HepG2 (cell line): ENCODE data around the gene HOXD3. TPM values are rescaled to one million over a fixed set of nuclear protein-coding genes. Genes with fewer than 3 reads are reported as not detected.

ENCODE experiments used
- CBFB ChIP-seq: sonication (generic); formaldehyde crosslinking; IDR thresholded peaks from 2 replicates; pipeline ENCODE4 v1.4.0; 2020; ENCODE audit warnings: missing genetic modification reagents
- FOXA3 ChIP-seq: IDR thresholded peaks from 2 replicates; pipeline ENCODE4 v1.6.1; 2016; ENCODE audit warnings: missing genetic modification reagents, missing compliant biosample characterization
- GABPA ChIP-seq, 2 experiments: IDR thresholded peaks; 2 replicates each; pipeline ENCODE4 v1.6.1; 2011 to 2016; ENCODE audit warnings: low read depth in 2 of 2, low read length in 1 of 2, missing biosample characterization in 1 of 2, missing genetic modification characterization in 1 of 2
- KDM6A ChIP-seq: IDR thresholded peaks from 2 replicates; pipeline ENCODE4 v1.6.1; 2016; ENCODE audit warnings: low read depth
- MTA3 ChIP-seq: sonication (generic); formaldehyde crosslinking; IDR thresholded peaks from 2 replicates; pipeline ENCODE4 v1.4.0; 2020; ENCODE audit warnings: missing genetic modification reagents
- YEATS2 ChIP-seq: sonication (generic); formaldehyde crosslinking; IDR thresholded peaks from 2 replicates; pipeline ENCODE4 v1.4.0; 2020; ENCODE audit warnings: missing genetic modification reagents, borderline replicate concordance
- ZBTB4 ChIP-seq: sonication (generic); formaldehyde crosslinking; IDR thresholded peaks from 2 replicates; pipeline ENCODE4 v1.4.0; 2020; ENCODE audit warnings: missing genetic modification reagents, mild to moderate bottlenecking, borderline replicate concordance
- ZMYM2 ChIP-seq: sonication (generic); formaldehyde crosslinking; IDR thresholded peaks from 2 replicates; pipeline ENCODE4 v1.8.0; 2022; ENCODE audit warnings: mild to moderate bottlenecking, missing genetic modification reagents
- ZNF121 ChIP-seq: sonication (generic); formaldehyde crosslinking; IDR thresholded peaks from 2 replicates; pipeline ENCODE4 v1.5.0; 2020; ENCODE audit warnings: mild to moderate bottlenecking, missing genetic modification reagents
- ZNF143 ChIP-seq: sonication (generic); formaldehyde crosslinking; IDR thresholded peaks from 2 replicates; pipeline ENCODE4 v1.4.0; 2020; ENCODE audit warnings: missing genetic modification reagents
- ZNF225 ChIP-seq: sonication (generic); formaldehyde crosslinking; IDR thresholded peaks from 2 replicates; pipeline ENCODE4 v1.4.0; 2020; ENCODE audit warnings: mild to moderate bottlenecking, missing genetic modification reagents
- ZNF614 ChIP-seq: IDR thresholded peaks from 2 replicates; pipeline ENCODE4 v1.6.1; 2018; ENCODE audit warnings: missing biosample characterization, missing genetic modification reagents, inconsistent platforms, borderline replicate concordance
- ZNF678 ChIP-seq: sonication (generic); formaldehyde crosslinking; IDR thresholded peaks from 2 replicates; pipeline ENCODE4 v1.4.0; 2020; ENCODE audit warnings: mild to moderate bottlenecking, missing genetic modification reagents
- polyA plus RNA-seq, 8 experiments: library from polyadenylated mRNA; depleted of rRNA in 3 of 8; stranded (reverse) in 7 of 8; unstranded in 1 of 8; fragments of >200 nt; fragmentation: Illumina TruSeq in 4 of 8; extraction: Trizol in 4 of 8; gene quantifications; 2 replicates each; pipeline versions ENCODE4 v1.2.1 to v1.2.3, GENCODE V29; 2011 to 2016; ENCODE audit warnings: low read depth in 4 of 8, missing spikeins in 1 of 8, mixed read lengths in 1 of 8; ENCODE audit not compliant: insufficient read depth in 1 of 8
- total RNA-seq, 5 experiments: library from RNA; depleted of rRNA; stranded (reverse); fragments of >200 nt; fragmentation: Illumina TruSeq; extraction: Trizol; gene quantifications; 2 replicates each; pipeline ENCODE4 v1.2.3, GENCODE V29; 2016; ENCODE audit warnings: low read depth in 1 of 5
- TF ChIP-seq, protein P1 (sequence below): IDR thresholded peaks from 2 replicates; pipeline ENCODE4 v1.6.1; 2016; ENCODE audit warnings: low read depth, missing genetic modification reagents, missing compliant biosample characterization
- TF ChIP-seq, protein P2 (sequence below): sonication (generic); formaldehyde crosslinking; IDR thresholded peaks from 2 replicates; pipeline ENCODE4 v1.5.0; 2020; ENCODE audit warnings: mild to moderate bottlenecking, missing genetic modification reagents, moderate library complexity
- TF ChIP-seq, protein P3 (sequence below): IDR thresholded peaks from 2 replicates; pipeline ENCODE4 v1.6.1; 2016; ENCODE audit warnings: missing genetic modification reagents, missing compliant biosample characterization

HOXD3 gene
- total and polyA plus RNA-seq, 2 of the 13 experiments (the other 11 are each of a cell fraction or from before 2014, with no cell fraction given): 0.05 to 0.09 TPM

DNA sequence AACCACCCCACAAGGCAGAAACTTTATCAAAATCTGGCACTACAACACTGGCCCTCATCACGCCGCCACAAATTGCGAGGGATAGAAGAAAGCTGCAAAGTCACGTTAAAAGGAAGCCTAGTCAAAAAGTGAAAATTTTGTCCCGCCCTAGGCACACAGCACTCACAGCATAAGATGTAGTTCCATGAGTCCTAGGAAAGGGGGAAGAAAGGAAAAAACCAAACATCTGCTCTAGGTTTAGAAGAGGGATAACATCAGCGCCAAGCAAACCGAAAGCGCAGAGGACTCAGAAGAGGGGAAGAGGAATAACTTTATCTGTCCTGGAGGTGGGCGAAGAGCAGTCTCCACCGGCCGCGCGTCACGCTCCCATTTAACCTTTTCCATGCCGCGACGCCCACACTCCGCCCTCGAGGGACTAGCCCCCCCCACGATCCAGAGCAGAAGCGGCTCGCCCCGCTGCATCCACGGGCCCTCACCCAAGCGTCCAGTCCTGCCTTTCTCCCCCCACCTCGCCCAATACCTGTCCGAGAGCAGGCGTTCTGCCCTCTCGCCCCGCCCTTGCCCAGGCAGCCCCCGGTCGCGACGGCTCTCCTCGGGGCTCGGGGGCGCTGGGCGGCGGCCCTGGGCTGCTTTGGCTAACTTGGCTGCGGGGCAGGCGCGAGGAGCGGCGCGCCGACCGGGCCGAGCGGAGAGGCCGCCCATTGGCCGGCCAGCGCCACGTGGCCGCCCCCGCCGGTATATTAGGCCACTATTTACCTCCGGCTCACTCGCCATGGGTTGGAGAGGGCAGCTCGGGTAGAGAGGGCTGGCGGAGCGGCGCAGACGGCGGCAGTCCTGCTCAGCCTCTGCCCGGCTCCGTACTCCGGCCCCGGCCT is 31.0 kb downstream of the HOXD3 start, which contains the start of gene HOXD1 (continued):
- TF ChIP-seq YEATS2 (CRISPR knock-in tag): no peak
- peak; percentile 61; the same call in 1 of the 2 replicates for TF ChIP-seq ZNF614
- TF ChIP-seq ZNF678: no peak
- TF ChIP-seq ZNF121 (CRISPR knock-in tag): no peak
- 0 out of 2 replicates have a peak, but pooled peaks have one; percentile 24 for TF ChIP-seq FOXA3 (CRISPR knock-in tag)
- no peak for TF ChIP-seq MTA3
- peak; percentile 80; the same call in 1 of the 2 replicates for TF ChIP-seq ZNF225 (CRISPR knock-in tag)
- TF ChIP-seq, protein P1, sequence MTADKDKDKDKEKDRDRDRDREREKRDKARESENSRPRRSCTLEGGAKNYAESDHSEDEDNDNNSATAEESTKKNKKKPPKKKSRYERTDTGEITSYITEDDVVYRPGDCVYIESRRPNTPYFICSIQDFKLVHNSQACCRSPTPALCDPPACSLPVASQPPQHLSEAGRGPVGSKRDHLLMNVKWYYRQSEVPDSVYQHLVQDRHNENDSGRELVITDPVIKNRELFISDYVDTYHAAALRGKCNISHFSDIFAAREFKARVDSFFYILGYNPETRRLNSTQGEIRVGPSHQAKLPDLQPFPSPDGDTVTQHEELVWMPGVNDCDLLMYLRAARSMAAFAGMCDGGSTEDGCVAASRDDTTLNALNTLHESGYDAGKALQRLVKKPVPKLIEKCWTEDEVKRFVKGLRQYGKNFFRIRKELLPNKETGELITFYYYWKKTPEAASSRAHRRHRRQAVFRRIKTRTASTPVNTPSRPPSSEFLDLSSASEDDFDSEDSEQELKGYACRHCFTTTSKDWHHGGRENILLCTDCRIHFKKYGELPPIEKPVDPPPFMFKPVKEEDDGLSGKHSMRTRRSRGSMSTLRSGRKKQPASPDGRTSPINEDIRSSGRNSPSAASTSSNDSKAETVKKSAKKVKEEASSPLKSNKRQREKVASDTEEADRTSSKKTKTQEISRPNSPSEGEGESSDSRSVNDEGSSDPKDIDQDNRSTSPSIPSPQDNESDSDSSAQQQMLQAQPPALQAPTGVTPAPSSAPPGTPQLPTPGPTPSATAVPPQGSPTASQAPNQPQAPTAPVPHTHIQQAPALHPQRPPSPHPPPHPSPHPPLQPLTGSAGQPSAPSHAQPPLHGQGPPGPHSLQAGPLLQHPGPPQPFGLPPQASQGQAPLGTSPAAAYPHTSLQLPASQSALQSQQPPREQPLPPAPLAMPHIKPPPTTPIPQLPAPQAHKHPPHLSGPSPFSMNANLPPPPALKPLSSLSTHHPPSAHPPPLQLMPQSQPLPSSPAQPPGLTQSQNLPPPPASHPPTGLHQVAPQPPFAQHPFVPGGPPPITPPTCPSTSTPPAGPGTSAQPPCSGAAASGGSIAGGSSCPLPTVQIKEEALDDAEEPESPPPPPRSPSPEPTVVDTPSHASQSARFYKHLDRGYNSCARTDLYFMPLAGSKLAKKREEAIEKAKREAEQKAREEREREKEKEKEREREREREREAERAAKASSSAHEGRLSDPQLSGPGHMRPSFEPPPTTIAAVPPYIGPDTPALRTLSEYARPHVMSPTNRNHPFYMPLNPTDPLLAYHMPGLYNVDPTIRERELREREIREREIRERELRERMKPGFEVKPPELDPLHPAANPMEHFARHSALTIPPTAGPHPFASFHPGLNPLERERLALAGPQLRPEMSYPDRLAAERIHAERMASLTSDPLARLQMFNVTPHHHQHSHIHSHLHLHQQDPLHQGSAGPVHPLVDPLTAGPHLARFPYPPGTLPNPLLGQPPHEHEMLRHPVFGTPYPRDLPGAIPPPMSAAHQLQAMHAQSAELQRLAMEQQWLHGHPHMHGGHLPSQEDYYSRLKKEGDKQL (CRISPR knock-in tag): no peak
- TF ChIP-seq GABPA (IDR thresholded peaks at IDR 0.05; ENCODE audit: low read depth, low read length): no peak
- TF ChIP-seq GABPA (CRISPR knock-in tag; IDR thresholded peaks at IDR 0.05; ENCODE audit: low read depth): no peak
- TF ChIP-seq KDM6A (CRISPR knock-in tag): no peak
- TF ChIP-seq, protein P2, sequence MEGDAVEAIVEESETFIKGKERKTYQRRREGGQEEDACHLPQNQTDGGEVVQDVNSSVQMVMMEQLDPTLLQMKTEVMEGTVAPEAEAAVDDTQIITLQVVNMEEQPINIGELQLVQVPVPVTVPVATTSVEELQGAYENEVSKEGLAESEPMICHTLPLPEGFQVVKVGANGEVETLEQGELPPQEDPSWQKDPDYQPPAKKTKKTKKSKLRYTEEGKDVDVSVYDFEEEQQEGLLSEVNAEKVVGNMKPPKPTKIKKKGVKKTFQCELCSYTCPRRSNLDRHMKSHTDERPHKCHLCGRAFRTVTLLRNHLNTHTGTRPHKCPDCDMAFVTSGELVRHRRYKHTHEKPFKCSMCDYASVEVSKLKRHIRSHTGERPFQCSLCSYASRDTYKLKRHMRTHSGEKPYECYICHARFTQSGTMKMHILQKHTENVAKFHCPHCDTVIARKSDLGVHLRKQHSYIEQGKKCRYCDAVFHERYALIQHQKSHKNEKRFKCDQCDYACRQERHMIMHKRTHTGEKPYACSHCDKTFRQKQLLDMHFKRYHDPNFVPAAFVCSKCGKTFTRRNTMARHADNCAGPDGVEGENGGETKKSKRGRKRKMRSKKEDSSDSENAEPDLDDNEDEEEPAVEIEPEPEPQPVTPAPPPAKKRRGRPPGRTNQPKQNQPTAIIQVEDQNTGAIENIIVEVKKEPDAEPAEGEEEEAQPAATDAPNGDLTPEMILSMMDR (CRISPR knock-in tag): no peak; the same call in 1 of the 2 replicates
- TF ChIP-seq ZNF143 (CRISPR knock-in tag): no peak
- TF ChIP-seq CBFB (CRISPR knock-in tag): peak; percentile 23; the same call in 1 of the 2 replicates
- TF ChIP-seq ZBTB4 (CRISPR knock-in tag): no peak; the same call in 1 of the 2 replicates
- TF ChIP-seq, protein P3, sequence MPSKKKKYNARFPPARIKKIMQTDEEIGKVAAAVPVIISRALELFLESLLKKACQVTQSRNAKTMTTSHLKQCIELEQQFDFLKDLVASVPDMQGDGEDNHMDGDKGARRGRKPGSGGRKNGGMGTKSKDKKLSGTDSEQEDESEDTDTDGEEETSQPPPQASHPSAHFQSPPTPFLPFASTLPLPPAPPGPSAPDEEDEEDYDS (CRISPR knock-in tag): peak; percentile 93
- TF ChIP-seq ZMYM2: no peak
